IMR-90 (cell line): Measurements from ENCODE around the gene PSMC5. TPM values are rescaled to one million over a fixed set of nuclear protein-coding genes. Genes with fewer than 3 reads are reported as not detected.

Experiments
- ATAC-seq: fragments of 200-7000 bp; cut with Tn5 transposase; 2 replicates; pipeline ENCODE4 v1.9.1; 2020; ENCODE audit warnings: low read depth, mild to moderate bottlenecking, moderate library complexity
- BruUV-seq: library from RNA; stranded (reverse); fragments of 400-500 nt; replicated peaks from 2 replicates; lab custom pipeline; 2021; lab: Mats Ljungman, UMichigan
- CTCF ChIA-PET: fragments of 300-600 bp; formaldehyde crosslinking; extraction: SDS; loops from one replicate; lab custom pipeline; 2021; ENCODE audit warnings: antibody characterized with exemption; lab: Yijun Ruan, JAX
- POLR2A ChIA-PET: fragments of 300-600 bp; sonication (Branson Sonifier 250); formaldehyde crosslinking; loops from one replicate; lab custom pipeline; 2022; ENCODE audit warnings: antibody characterized with exemption; ENCODE audit not compliant: unreplicated experiment; lab: Charles Lee
- DNase-seq: peaks from one replicate; pipeline ENCODE4 v3.0.0; 2013
- H2AFZ ChIP-seq: replicated peaks from 2 replicates; pipeline ENCODE3; 2013; ENCODE audit warnings: low read length, mild to moderate bottlenecking; ENCODE audit not compliant: poor library complexity
- H2AK5ac ChIP-seq: 2 replicates; pipeline ENCODE4 v1.6.1; 2013; ENCODE audit warnings: low read depth, low read length, inconsistent platforms
- H2AK9ac ChIP-seq: replicated peaks from 2 replicates; pipeline ENCODE3; 2013; ENCODE audit warnings: mild to moderate bottlenecking, low read depth, low read length, moderate library complexity; ENCODE audit not compliant: poor library complexity
- H2BK120ac ChIP-seq: 2 replicates; pipeline ENCODE4 v1.6.1; 2013; ENCODE audit warnings: low read depth, low read length, inconsistent platforms
- H2BK15ac ChIP-seq: 3 replicates; pipeline ENCODE4 v1.6.1; 2013; ENCODE audit warnings: low read depth, low read length, inconsistent platforms
- H2BK20ac ChIP-seq: 2 replicates; pipeline ENCODE4 v1.6.1; 2013; ENCODE audit warnings: low read depth, mild to moderate bottlenecking, inconsistent platforms, low read length, moderate library complexity
- H2BK5ac ChIP-seq: 2 replicates; pipeline ENCODE4 v1.6.1; 2013; ENCODE audit warnings: mild to moderate bottlenecking, low read depth, low read length, inconsistent platforms; ENCODE audit not compliant: poor library complexity, severe bottlenecking
- H3K14ac ChIP-seq: replicated peaks from 2 replicates; pipeline ENCODE4 v1.6.1; 2013; ENCODE audit warnings: low read depth, low read length, inconsistent platforms
- H3K18ac ChIP-seq: 2 replicates; pipeline ENCODE4 v1.6.1; 2013; ENCODE audit warnings: low read depth, low read length, control low read depth
- H3K23ac ChIP-seq: 2 replicates; pipeline ENCODE4 v1.6.1; 2013; ENCODE audit warnings: low read depth, low read length, inconsistent platforms
- H3K27ac ChIP-seq: 2 replicates; pipeline ENCODE4 v1.5.1; 2013; ENCODE audit warnings: mild to moderate bottlenecking, control low read depth, low read length; ENCODE audit not compliant: insufficient read depth
- H3K27me3 ChIP-seq: 2 replicates; pipeline ENCODE4 v1.6.1; 2013; ENCODE audit warnings: low read length; ENCODE audit not compliant: control insufficient read depth, insufficient read depth
- H3K36me3 ChIP-seq: 2 replicates; pipeline ENCODE4 v1.6.1; 2013; ENCODE audit warnings: low read length, mixed read lengths; ENCODE audit not compliant: control insufficient read depth, insufficient read depth
- H3K4ac ChIP-seq: 2 replicates; pipeline ENCODE4 v1.6.1; 2013; ENCODE audit warnings: low read depth, low read length, inconsistent platforms
- H3K4me1 ChIP-seq: 2 replicates; pipeline ENCODE4 v1.6.1; 2013; ENCODE audit warnings: low read length, mixed read lengths; ENCODE audit not compliant: control insufficient read depth, insufficient read depth
- H3K4me2 ChIP-seq: 2 replicates; pipeline ENCODE4 v1.6.1; 2013; ENCODE audit warnings: low read depth, mild to moderate bottlenecking, control low read depth, low read length, moderate library complexity
- H3K4me3 ChIP-seq: 2 replicates; pipeline ENCODE4 v1.5.1; 2013; ENCODE audit warnings: low read depth, mild to moderate bottlenecking, control low read depth, low read length, moderate library complexity; ENCODE audit not compliant: insufficient read depth
- H3K56ac ChIP-seq: 2 replicates; pipeline ENCODE4 v1.6.1; 2013; ENCODE audit warnings: low read length, inconsistent platforms; ENCODE audit not compliant: insufficient read depth; ENCODE audit errors: extremely low read depth
- H3K79me1 ChIP-seq, 2 experiments: 2 replicates each; pipeline ENCODE4 v1.6.1; 2013; ENCODE audit warnings: low read length in 2 of 2, inconsistent platforms in 1 of 2, low read depth in 1 of 2
- H3K9ac ChIP-seq: 2 replicates; pipeline ENCODE4 v1.6.1; 2013; ENCODE audit warnings: low read depth, low read length, control low read depth
- H3K9me1 ChIP-seq: 2 replicates; pipeline ENCODE4 v1.6.1; 2013; ENCODE audit warnings: low read length, inconsistent platforms; ENCODE audit not compliant: insufficient read depth
- H3K9me3 ChIP-seq: 2 replicates; pipeline ENCODE4 v1.6.1; 2013; ENCODE audit warnings: low read length; ENCODE audit not compliant: control insufficient read depth, insufficient read depth
- H4K20me1 ChIP-seq: 2 replicates; pipeline ENCODE4 v1.6.1; 2013; ENCODE audit warnings: low read length, inconsistent platforms; ENCODE audit not compliant: insufficient read depth
- H4K5ac ChIP-seq: 2 replicates; pipeline ENCODE4 v1.6.1; 2013; ENCODE audit warnings: mild to moderate bottlenecking, low read depth, low read length, control low read depth
- H4K8ac ChIP-seq, 2 experiments: 2 replicates each; pipeline ENCODE4 v1.6.1; 2013; ENCODE audit warnings: low read depth in 2 of 2, low read length in 2 of 2, control low read depth in 1 of 2, inconsistent platforms in 1 of 2
- H4K91ac ChIP-seq: 2 replicates; pipeline ENCODE4 v1.6.1; 2013; ENCODE audit warnings: low read depth, low read length, inconsistent platforms; ENCODE audit not compliant: insufficient read depth
- BHLHE40 ChIP-seq: fragments of 150-350 bp; IDR thresholded peaks from 2 replicates; pipeline ENCODE4 v1.6.1; 2016; ENCODE audit warnings: mild to moderate bottlenecking, low read depth, low read length
- CEBPB ChIP-seq: IDR thresholded peaks from 2 replicates; pipeline ENCODE4 v1.6.1; 2012; ENCODE audit warnings: low read depth, low read length, improper control_type of control experiment
- CHD1 ChIP-seq: IDR thresholded peaks from 2 replicates; pipeline ENCODE4 v1.6.1; 2012; ENCODE audit warnings: low read depth, low read length, improper control_type of control experiment
- CTCF ChIP-seq: conservative IDR thresholded peaks from 2 replicates; pipeline ENCODE4 v1.5.1; 2012; ENCODE audit warnings: mild to moderate bottlenecking, low read depth, low read length, improper control_type of control experiment
- ELK1 ChIP-seq: fragments of 150-350 bp; IDR thresholded peaks from 2 replicates; pipeline ENCODE4 v1.6.1; 2016; ENCODE audit warnings: low read depth, mild to moderate bottlenecking, low read length, moderate library complexity, borderline replicate concordance
- FOS ChIP-seq: fragments of 150-350 bp; IDR thresholded peaks from 2 replicates; pipeline ENCODE4 v1.6.1; 2016; ENCODE audit warnings: low read depth, low read length
- MAFK ChIP-seq: IDR thresholded peaks from 2 replicates; pipeline ENCODE4 v1.6.1; 2012; ENCODE audit warnings: low read depth, low read length, improper control_type of control experiment
- MAZ ChIP-seq: IDR thresholded peaks from 2 replicates; pipeline ENCODE4 v1.6.1; 2012; ENCODE audit warnings: low read depth, mild to moderate bottlenecking, low read length, improper control_type of control experiment, moderate library complexity, borderline replicate concordance
- MXI1 ChIP-seq: IDR thresholded peaks from 2 replicates; pipeline ENCODE4 v1.6.1; 2012; ENCODE audit warnings: low read depth, mild to moderate bottlenecking, low read length, moderate library complexity, borderline replicate concordance
- NFE2L2 ChIP-seq: fragments of 150-350 bp; IDR thresholded peaks from 2 replicates; pipeline ENCODE4 v1.6.1; 2016; ENCODE audit warnings: low read depth, mild to moderate bottlenecking, low read length
- POLR2A ChIP-seq: IDR thresholded peaks from 2 replicates; pipeline ENCODE4 v1.6.1; 2012; ENCODE audit warnings: mild to moderate bottlenecking, low read depth, low read length
- RAD21 ChIP-seq: IDR thresholded peaks from 2 replicates; pipeline ENCODE4 v1.6.1; 2012; ENCODE audit warnings: low read length, improper control_type of control experiment
- RCOR1 ChIP-seq: IDR thresholded peaks from 2 replicates; pipeline ENCODE4 v1.6.1; 2012; ENCODE audit warnings: mild to moderate bottlenecking, low read length, improper control_type of control experiment; ENCODE audit not compliant: insufficient replicate concordance
- RFX5 ChIP-seq: IDR thresholded peaks from 2 replicates; pipeline ENCODE4 v1.8.0; 2012; ENCODE audit warnings: low read depth, mild to moderate bottlenecking, low read length, moderate library complexity
- SMC3 ChIP-seq: fragments of 150-350 bp; IDR thresholded peaks from 2 replicates; pipeline ENCODE4 v1.6.1; 2016; ENCODE audit warnings: low read depth, mild to moderate bottlenecking, antibody characterized with exemption, low read length, moderate library complexity
- USF2 ChIP-seq: fragments of 150-350 bp; IDR thresholded peaks from 2 replicates; pipeline ENCODE4 v1.6.1; 2017; ENCODE audit warnings: mild to moderate bottlenecking, antibody characterized with exemption, low read length, low read depth
- WGBS, 2 experiments: methylation state at CpG; one replicate each; pipeline versions ENCODE4 v1.1.5 to v1.1.7; 2013; ENCODE audit warnings: missing lambda C conversion rate in 2 of 2; ENCODE audit not compliant: insufficient read length in 1 of 2; ENCODE audit errors: extremely low coverage in 2 of 2; 5-methylcytosine and 5-hydroxymethylcytosine counted together
- dilution Hi-C: fragments of 300-500 bp; cut with HindIII; formaldehyde crosslinking; loops from one replicate; pipeline ENCODE4 v1.14.3; 2018; ENCODE audit warnings: low sequenced_read_pairs; ENCODE audit not compliant: unreplicated experiment
- in situ Hi-C: fragments of 300-500 bp; cut with MboI; formaldehyde crosslinking; loops from 3 replicates; pipeline ENCODE4 v1.14.3; 2019; ENCODE audit warnings: low sequenced_read_pairs, inconsistent platforms, mixed read lengths
- intact Hi-C: fragments of 100-400 bp; cut with micrococcal nuclease; formaldehyde crosslinking; loops from 2 replicates; pipeline ENCODE4 v1.10.0; 2022
- polyA plus RNA-seq, 3 experiments: library from polyadenylated mRNA; depleted of rRNA; stranded (reverse); fragments of >200 nt; gene quantifications; 2 replicates each; pipeline ENCODE4 v1.2.3, GENCODE V29; 2012; ENCODE audit warnings: low replicate concordance in 1 of 3
- total RNA-seq: library from RNA; depleted of rRNA; stranded (reverse); fragments of >200 nt; gene quantifications from 2 replicates; pipeline ENCODE4 v1.2.3, GENCODE V29; 2012

Gene PSMC5
- total and polyA plus RNA-seq, 2 of the 4 experiments (the other 2 are of a cell fraction), result 105 to 165 TPM

GRCh38 chr17:63835167-63835720, 8.0 kb downstream of the PSMC5 start:
- Histone ChIP-seq H3K18ac (no peak overlapping the region), H3K4me3 (no peak overlapping the region), H2AK5ac (no peak overlapping the region), H3K4ac (no peak overlapping the region), H2BK15ac (no peak overlapping the region), H4K20me1 (peaks cover 42% of the 10 kb centered on the region), H2AFZ (no peak overlapping the region), H2AK9ac (peak overlapping the region; percentile 13), H2BK20ac (no peak overlapping the region), H4K91ac (no peak overlapping the region), H3K79me1 (peaks cover 8 to 77% of the 10 kb centered on the region in 2 experiments; a peak in 3 of 4 replicates), H3K4me2 (no peak overlapping the region), H3K4me1 (peaks cover 13% of the 10 kb centered on the region), H3K9me1 (peaks cover 3% of the 10 kb centered on the region), H4K8ac (no peak overlapping the region), H3K14ac (no peak overlapping the region), H3K23ac (no peak overlapping the region), H3K36me3 (peaks cover 59% of the 10 kb centered on the region), H3K56ac (no peak overlapping the region), H3K9me3 (no peaks in the 10 kb centered on the region), H3K27me3 (no peaks in the 10 kb centered on the region), H3K9ac (no peak overlapping the region), H2BK120ac (no peak overlapping the region), H2BK5ac (no peak overlapping the region), H4K5ac (no peak overlapping the region), H3K27ac (no peak overlapping the region)
- in situ Hi-C loops (no loop called here), intact Hi-C loops (no loop called here), dilution Hi-C loops (no loop called here)
- BruUV-seq, result no TSS peak
- WGBS, 2 experiments, result 95% methylated on average over 3 of the region's 9 CpGs; no CpG with 5 or more reads in 1 of the 2 experiments
- CTCF ChIA-PET, result interaction anchor here (0.9 to 1.4 kb wide), 2 partner anchors 9 to 31 kb away, joined by 3 read pairs; no protein-coding TSS in a partner anchor
- TF ChIP-seq ELK1, result no peak
- TF ChIP-seq BHLHE40, result no peak
- no peak for TF ChIP-seq MXI1
- no peak for TF ChIP-seq MAZ
- no peak for TF ChIP-seq RAD21
- no peak for TF ChIP-seq RCOR1
- TF ChIP-seq CTCF, result no peak
- no peak for TF ChIP-seq FOS
- no peak for TF ChIP-seq RFX5
- no peak for TF ChIP-seq NFE2L2
- no peak for TF ChIP-seq CEBPB
- TF ChIP-seq SMC3, result no peak
- no peak for TF ChIP-seq USF2
- TF ChIP-seq MAFK, result no peak
- TF ChIP-seq POLR2A, result no peak
- TF ChIP-seq CHD1, result no peak
- no peak for ATAC-seq
- POLR2A ChIA-PET, result no interaction called here
- DNase-seq, result no peak
